HG03097 (cell line): Measurements from ENCODE around the gene NEK1.
"Not testable (repeated sequence)": the region's sequence is repeated elsewhere in the genome, so short reads cannot be mapped to it uniquely, and the experiment has no call there.

Source experiments
- ATAC-seq: cut with Tn5 transposase; IDR thresholded peaks from one replicate; pipeline ENCODE4 v1.9.1; 2021; ENCODE audit not compliant: unreplicated experiment, low FRiP score

The NEK1 gene

GRCh38 chr4:169604131-169604900, 8.1 kb downstream of the NEK1 start:
- no peak for ATAC-seq

GRCh38 chr4:169603312-169603711, 9.1 kb downstream of the NEK1 start:
- no peak for ATAC-seq

- ATAC-seq = peak; percentile 41
Measured at GRCh38 chr4:169601016-169601771, 11.2 kb downstream of the NEK1 start.

GRCh38 chr4:169594560-169595195, 17.7 kb downstream of the NEK1 start:
- ATAC-seq = no peak

- ATAC-seq = no peak
Measured at GRCh38 chr4:169593050-169593560, 19.3 kb downstream of the NEK1 start.

GRCh38 chr4:169583563-169583962, 28.8 kb downstream of the NEK1 start:
- no peak for ATAC-seq

- ATAC-seq = no peak
Measured at GRCh38 chr4:169582706-169583105, 29.7 kb downstream of the NEK1 start.

- ATAC-seq = no peak
Measured at GRCh38 chr4:169582203-169582602, 30.2 kb downstream of the NEK1 start.

- no peak for ATAC-seq
Measured at GRCh38 chr4:169573889-169574288, 38.5 kb downstream of the NEK1 start.

- ATAC-seq = no peak
Measured at GRCh38 chr4:169571435-169571834, 40.9 kb downstream of the NEK1 start.

GRCh38 chr4:169571012-169571411, 41.4 kb downstream of the NEK1 start:
- ATAC-seq = not testable (repeated sequence)

GRCh38 chr4:169570266-169570665, 42.1 kb downstream of the NEK1 start:
- ATAC-seq = not testable (repeated sequence)

GRCh38 chr4:169569188-169569587, 43.2 kb downstream of the NEK1 start:
- not testable (repeated sequence) for ATAC-seq

- no peak for ATAC-seq
Measured at GRCh38 chr4:169567916-169568315, 44.5 kb downstream of the NEK1 start.

- ATAC-seq = peak; percentile 61
Measured at GRCh38 chr4:169566021-169566818, 46.2 kb downstream of the NEK1 start.

- no peak for ATAC-seq
Measured at GRCh38 chr4:169565606-169566005, 46.8 kb downstream of the NEK1 start.

- no peak for ATAC-seq
Measured at GRCh38 chr4:169557061-169557636, 55.2 kb downstream of the NEK1 start.

GRCh38 chr4:169546548-169546947, 65.8 kb downstream of the NEK1 start:
- not testable (repeated sequence) for ATAC-seq

- ATAC-seq = no peak
Measured at GRCh38 chr4:169540774-169541173, 71.6 kb downstream of the NEK1 start.

- ATAC-seq = no peak
Measured at GRCh38 chr4:169530048-169530447, 82.3 kb downstream of the NEK1 start.
